ENCODE measurements around the gene FAN1.

The FAN1 gene

GRCh38 chr15:30962659-30963058, 58.9 kb downstream of the FAN1 start:
- H4K20me1 ChIP-seq (ENCODE audit: insufficient read depth, low read length) = 0 out of 2 replicates have a peak, but pooled peaks cover 4% of the 10 kb centered on the region
- no peak overlapping the region for H3K9ac ChIP-seq (ENCODE audit: low read length)
- H3K9me3 ChIP-seq (ENCODE audit: insufficient read depth, low read length) = no peaks in the 10 kb centered on the region
- no peak overlapping the region for H3K4me3 ChIP-seq (ENCODE audit: low read length)
- no peak for TF ChIP-seq CTCF (IDR thresholded peaks at IDR 0.05; ENCODE audit: low read depth, low read length)
- TF ChIP-seq EZH2phosphoT487 (IDR thresholded peaks at IDR 0.05; ENCODE audit: low read depth) = no peak
- H3K79me2 ChIP-seq (ENCODE audit: low read length) = no peaks in the 10 kb centered on the region
- no peak overlapping the region for H3K4me2 ChIP-seq (ENCODE audit: low read length)
- no peak overlapping the region for H3K27ac ChIP-seq (ENCODE audit: low read length)
- peaks cover 51% of the 10 kb centered on the region for H3K36me3 ChIP-seq (replicated peaks; ENCODE audit: low read depth, low read length)
- H3K27me3 ChIP-seq (ENCODE audit: low read depth, low read length) = no peaks in the 10 kb centered on the region
- peaks cover 23% of the 10 kb centered on the region for H3K4me1 ChIP-seq (ENCODE audit: low read length)
- no peak overlapping the region for H2AFZ ChIP-seq (ENCODE audit: low read depth, low read length)

- H3K27me3 ChIP-seq (ENCODE audit: low read depth, low read length) = no peaks in the 10 kb centered on the region
- TF ChIP-seq CTCF (IDR thresholded peaks at IDR 0.05; ENCODE audit: low read depth, low read length) = no peak
- no peaks in the 10 kb centered on the region for H3K9me3 ChIP-seq (ENCODE audit: insufficient read depth, low read length)
- H3K79me2 ChIP-seq (ENCODE audit: low read length) = no peaks in the 10 kb centered on the region
- H3K4me2 ChIP-seq (ENCODE audit: low read length) = no peak overlapping the region
- no peak overlapping the region for H2AFZ ChIP-seq (ENCODE audit: low read depth, low read length)
- H3K36me3 ChIP-seq (replicated peaks; ENCODE audit: low read depth, low read length) = peaks cover 41% of the 10 kb centered on the region
- H3K27ac ChIP-seq (ENCODE audit: low read length) = no peak overlapping the region
- H3K9ac ChIP-seq (ENCODE audit: low read length) = no peak overlapping the region
- H4K20me1 ChIP-seq (ENCODE audit: insufficient read depth, low read length) = 0 out of 2 replicates have a peak, but pooled peaks cover 4% of the 10 kb centered on the region
- no peak overlapping the region for H3K4me3 ChIP-seq (ENCODE audit: low read length)
- peaks cover 24% of the 10 kb centered on the region for H3K4me1 ChIP-seq (ENCODE audit: low read length)
These were observed 60.0 kb downstream of the FAN1 start for GRCh38 chr15:30963681-30964080.

GRCh38 chr15:30969724-30970123, 66.0 kb downstream of the FAN1 start:
- Histone ChIP-seq H3K4me3 (ENCODE audit: low read length) (no peak overlapping the region), H3K79me2 (ENCODE audit: low read length) (peaks cover 5% of the 10 kb centered on the region), H3K27me3 (ENCODE audit: low read depth, low read length) (no peaks in the 10 kb centered on the region), H3K4me2 (ENCODE audit: low read length) (no peak overlapping the region), H2AFZ (ENCODE audit: low read depth, low read length) (no peak overlapping the region), H3K9me3 (ENCODE audit: insufficient read depth, low read length) (no peaks in the 10 kb centered on the region), H3K36me3 (replicated peaks; ENCODE audit: low read depth, low read length) (peaks cover 55% of the 10 kb centered on the region), H3K9ac (ENCODE audit: low read length) (no peak overlapping the region), H3K27ac (ENCODE audit: low read length) (no peak overlapping the region), H4K20me1 (ENCODE audit: insufficient read depth, low read length) (no peaks in the 10 kb centered on the region), H3K4me1 (ENCODE audit: low read length) (peaks cover 44% of the 10 kb centered on the region)
- no peak for TF ChIP-seq EZH2phosphoT487 (IDR thresholded peaks at IDR 0.05; ENCODE audit: low read depth)
- no peak for TF ChIP-seq CTCF (IDR thresholded peaks at IDR 0.05; ENCODE audit: low read depth, low read length)

GRCh38 chr15:30973379-30973778, 69.7 kb downstream of the FAN1 start:
- Histone ChIP-seq H4K20me1 (ENCODE audit: insufficient read depth, low read length) (no peaks in the 10 kb centered on the region), H3K9me3 (ENCODE audit: insufficient read depth, low read length) (no peaks in the 10 kb centered on the region), H3K79me2 (ENCODE audit: low read length) (peaks cover 12% of the 10 kb centered on the region), H2AFZ (ENCODE audit: low read depth, low read length) (no peak overlapping the region), H3K27ac (ENCODE audit: low read length) (peak overlapping the region; percentile 80), H3K27me3 (ENCODE audit: low read depth, low read length) (no peaks in the 10 kb centered on the region), H3K9ac (ENCODE audit: low read length) (peak overlapping the region; percentile 14; the same call in 1 of the 2 replicates), H3K4me3 (ENCODE audit: low read length) (peak overlapping the region; percentile 47), H3K4me2 (ENCODE audit: low read length) (peak overlapping the region; percentile 70), H3K36me3 (replicated peaks; ENCODE audit: low read depth, low read length) (peaks cover 51% of the 10 kb centered on the region), H3K4me1 (ENCODE audit: low read length) (peaks cover 47% of the 10 kb centered on the region)
- no peak for TF ChIP-seq CTCF (IDR thresholded peaks at IDR 0.05; ENCODE audit: low read depth, low read length)
- TF ChIP-seq EZH2phosphoT487 (IDR thresholded peaks at IDR 0.05; ENCODE audit: low read depth) = no peak
